ENCODE data around the gene NCR2. TPM values are rescaled to one million over a fixed set of nuclear protein-coding genes. Genes with fewer than 3 reads are reported as not detected.
A peak's percentile ranks its signal among the peaks of the same experiment; 100 is the strongest.

The NCR2 gene
- total RNA-seq, 4 donors from 2014 or later = not detected

- WGBS, 2 donors = 78 to 82% methylated on average over 3 of the region's 3 CpGs
- intact Hi-C loops (cut with DNase I; ENCODE audit: low total_unique reads) = no loop called here
- no peak overlapping the region for H3K4me3 ChIP-seq (ENCODE audit: low read depth, poor library complexity, severe bottlenecking)
- DNase-seq (ENCODE audit: low spot score in 2 of 2) = peak in 1 of 2 donors; percentile 12
- TF ChIP-seq POLR2A (IDR thresholded peaks at IDR 0.05) (no peak), CTCF (IDR thresholded peaks at IDR 0.05) (no peak)
These were observed 31.7 kb downstream of the NCR2 start for GRCh38 chr6:41367061-41367460.

DNA sequence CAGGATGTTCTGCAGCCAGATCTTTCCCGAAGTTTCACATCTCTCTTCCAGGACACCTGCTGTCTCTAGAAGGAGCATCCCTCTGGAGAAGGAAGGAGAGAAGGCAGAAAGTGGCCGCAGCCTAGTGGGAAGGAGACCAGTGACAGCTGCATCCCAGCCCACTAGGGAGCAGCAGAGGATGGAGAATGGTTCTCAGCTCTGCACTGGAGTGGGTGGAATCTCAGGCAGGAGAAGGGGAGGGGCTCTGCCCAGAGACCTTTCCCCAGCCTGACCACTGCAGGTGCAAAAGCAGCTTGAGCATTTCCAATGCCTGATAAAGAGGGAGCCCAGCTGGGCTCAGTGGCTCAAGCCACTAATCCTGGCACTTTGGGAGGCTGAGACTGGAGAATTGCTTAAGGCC lies 32.3 kb downstream of the NCR2 start:
- DNase-seq (ENCODE audit: low spot score in 2 of 2) = peak in 1 of 2 donors; percentile 75
- H3K4me3 ChIP-seq (ENCODE audit: low read depth, poor library complexity, severe bottlenecking) = no peak overlapping the region
- TF ChIP-seq POLR2A (IDR thresholded peaks at IDR 0.05) (no peak), CTCF (IDR thresholded peaks at IDR 0.05) (no peak)
- intact Hi-C loops (cut with DNase I; ENCODE audit: low total_unique reads) = no loop called here
- 0 to 7% methylated on average over 2 of the region's 2 CpGs for WGBS, 2 donors

GRCh38 chr6:41370488-41371111 lies 35.2 kb downstream of the NCR2 start:
- 71 to 83% methylated on average over 6 of the region's 6 CpGs for WGBS, 2 donors
- DNase-seq (ENCODE audit: low spot score in 2 of 2) = no peak
- intact Hi-C loops (cut with DNase I; ENCODE audit: low total_unique reads) = loop anchor here (10.0 kb wide), 1 partner anchor 214 kb away; no protein-coding TSS in a partner anchor
- TF ChIP-seq POLR2A (IDR thresholded peaks at IDR 0.05) (no peak), CTCF (IDR thresholded peaks at IDR 0.05) (no peak)
- H3K4me3 ChIP-seq (ENCODE audit: low read depth, poor library complexity, severe bottlenecking) = no peak overlapping the region

- DNase-seq (ENCODE audit: low spot score in 2 of 2) = no peak
- TF ChIP-seq POLR2A (IDR thresholded peaks at IDR 0.05) (no peak), CTCF (IDR thresholded peaks at IDR 0.05) (no peak)
- intact Hi-C loops (cut with DNase I; ENCODE audit: low total_unique reads) = loop anchor here (10.0 kb wide), 1 partner anchor 213 kb away; no protein-coding TSS in a partner anchor
- H3K4me3 ChIP-seq (ENCODE audit: low read depth, poor library complexity, severe bottlenecking) = no peak overlapping the region
- 17 to 21% methylated on average over 30 to 39 of the region's 39 CpGs for WGBS, 2 donors
These were observed 36.1 kb downstream of the NCR2 start for GRCh38 chr6:41371461-41371991.

GRCh38 chr6:41371992-41372831 lies 36.8 kb downstream of the NCR2 start:
- H3K4me3 ChIP-seq (ENCODE audit: low read depth, poor library complexity, severe bottlenecking) = no peak overlapping the region
- DNase-seq (ENCODE audit: low spot score in 2 of 2) = no peak
- intact Hi-C loops (cut with DNase I; ENCODE audit: low total_unique reads) = loop anchor here (10.0 kb wide), 1 partner anchor 213 kb away; no protein-coding TSS in a partner anchor
- 2 to 4% methylated on average over 42 of the region's 42 CpGs for WGBS, 2 donors
- TF ChIP-seq POLR2A (IDR thresholded peaks at IDR 0.05) = no peak
- TF ChIP-seq CTCF (IDR thresholded peaks at IDR 0.05) = no peak

All from lower leg skin (tissue), 4 donors.